ENCODE data around the gene ADA.

ADA gene

GRCh38 chr20:44624743-44625271 is 26.7 kb downstream of the ADA start:
- H3K4me1 ChIP-seq (ENCODE audit: control insufficient read depth, insufficient read depth, low read length) = no peaks in the 10 kb centered on the region
- H3K36me3 ChIP-seq (ENCODE audit: control insufficient read depth, insufficient read depth, low read length) = no peaks in the 10 kb centered on the region; the same call in 1 of the 2 replicates
- no peaks in the 10 kb centered on the region for H3K27me3 ChIP-seq (ENCODE audit: control insufficient read depth, insufficient read depth, low read length)
- WGBS (ENCODE audit: insufficient coverage, insufficient read length) = no CpG with 5 or more reads among the region's 6 CpGs
- no peaks in the 10 kb centered on the region for H3K9me3 ChIP-seq (ENCODE audit: control insufficient read depth, insufficient read depth, low read length)
- no peak for DNase-seq (ENCODE audit: low read depth, low spot score)
- no peak overlapping the region for H3K4me3 ChIP-seq (ENCODE audit: low read length)
- no peak overlapping the region for H3K27ac ChIP-seq (ENCODE audit: low read length)

GRCh38 chr20:44624152-44624551 is 27.3 kb downstream of the ADA start:
- no CpG with 5 or more reads among the region's 4 CpGs for WGBS (ENCODE audit: insufficient coverage, insufficient read length)
- H3K27ac ChIP-seq (ENCODE audit: low read length) = no peak overlapping the region

GRCh38 chr20:44622501-44623270 is 28.8 kb downstream of the ADA start:
- no CpG with 5 or more reads among the region's 19 CpGs for WGBS (ENCODE audit: insufficient coverage, insufficient read length)
- Histone ChIP-seq H3K27me3 (ENCODE audit: control insufficient read depth, insufficient read depth, low read length) (no peaks in the 10 kb centered on the region), H3K36me3 (ENCODE audit: control insufficient read depth, insufficient read depth, low read length) (no peaks in the 10 kb centered on the region; the same call in 1 of the 2 replicates), H3K27ac (ENCODE audit: low read length) (no peak overlapping the region), H3K4me1 (ENCODE audit: control insufficient read depth, insufficient read depth, low read length) (no peaks in the 10 kb centered on the region; the same call in 1 of the 2 replicates), H3K4me3 (ENCODE audit: low read length) (no peak overlapping the region), H3K9me3 (ENCODE audit: control insufficient read depth, insufficient read depth, low read length) (no peaks in the 10 kb centered on the region)
- no peak for DNase-seq (ENCODE audit: low read depth, low spot score)

More at GRCh38 chr20:44624152-44624551, 27.3 kb downstream of the ADA start:
- Histone ChIP-seq H3K27me3 (ENCODE audit: control insufficient read depth, insufficient read depth, low read length) (no peaks in the 10 kb centered on the region), H3K9me3 (ENCODE audit: control insufficient read depth, insufficient read depth, low read length) (no peaks in the 10 kb centered on the region), H3K4me1 (ENCODE audit: control insufficient read depth, insufficient read depth, low read length) (no peaks in the 10 kb centered on the region), H3K36me3 (ENCODE audit: control insufficient read depth, insufficient read depth, low read length) (no peaks in the 10 kb centered on the region; the same call in 1 of the 2 replicates), H3K4me3 (ENCODE audit: low read length) (no peak overlapping the region)
- no peak for DNase-seq (ENCODE audit: low read depth, low spot score)

- H3K27me3 ChIP-seq (ENCODE audit: control insufficient read depth, insufficient read depth, low read length) = no peaks in the 10 kb centered on the region
- DNase-seq (ENCODE audit: low read depth, low spot score) = no peak
- H3K9me3 ChIP-seq (ENCODE audit: control insufficient read depth, insufficient read depth, low read length) = no peaks in the 10 kb centered on the region
- H3K36me3 ChIP-seq (ENCODE audit: control insufficient read depth, insufficient read depth, low read length) = no peaks in the 10 kb centered on the region; the same call in 1 of the 2 replicates
- no peak overlapping the region for H3K4me3 ChIP-seq (ENCODE audit: low read length)
- no peak overlapping the region for H3K27ac ChIP-seq (ENCODE audit: low read length)
- WGBS (ENCODE audit: insufficient coverage, insufficient read length) = no CpG with 5 or more reads among the region's 8 CpGs
- H3K4me1 ChIP-seq (ENCODE audit: control insufficient read depth, insufficient read depth, low read length) = no peaks in the 10 kb centered on the region; the same call in 1 of the 2 replicates
Measured at GRCh38 chr20:44621939-44622338, 29.6 kb downstream of the ADA start.

GRCh38 chr20:44621325-44621724 is 30.2 kb downstream of the ADA start:
- no peaks in the 10 kb centered on the region; the same call in 1 of the 2 replicates for H3K36me3 ChIP-seq (ENCODE audit: control insufficient read depth, insufficient read depth, low read length)
- H3K27ac ChIP-seq (ENCODE audit: low read length) = no peak overlapping the region
- H3K9me3 ChIP-seq (ENCODE audit: control insufficient read depth, insufficient read depth, low read length) = no peaks in the 10 kb centered on the region
- DNase-seq (ENCODE audit: low read depth, low spot score) = no peak
- H3K4me3 ChIP-seq (ENCODE audit: low read length) = no peak overlapping the region
- WGBS (ENCODE audit: insufficient coverage, insufficient read length) = no CpG with 5 or more reads among the region's 5 CpGs
- no peaks in the 10 kb centered on the region; the same call in 1 of the 2 replicates for H3K4me1 ChIP-seq (ENCODE audit: control insufficient read depth, insufficient read depth, low read length)
- no peaks in the 10 kb centered on the region for H3K27me3 ChIP-seq (ENCODE audit: control insufficient read depth, insufficient read depth, low read length)

- no peak overlapping the region for H3K27ac ChIP-seq (ENCODE audit: low read length)
- no peaks in the 10 kb centered on the region for H3K27me3 ChIP-seq (ENCODE audit: control insufficient read depth, insufficient read depth, low read length)
- peaks cover 3% of the 10 kb centered on the region; the same call in 1 of the 2 replicates for H3K4me1 ChIP-seq (ENCODE audit: control insufficient read depth, insufficient read depth, low read length)
- no peak for DNase-seq (ENCODE audit: low read depth, low spot score)
- no peaks in the 10 kb centered on the region for H3K36me3 ChIP-seq (ENCODE audit: control insufficient read depth, insufficient read depth, low read length)
- H3K4me3 ChIP-seq (ENCODE audit: low read length) = no peak overlapping the region
- H3K9me3 ChIP-seq (ENCODE audit: control insufficient read depth, insufficient read depth, low read length) = no peaks in the 10 kb centered on the region
- WGBS (ENCODE audit: insufficient coverage, insufficient read length) = no CpG with 5 or more reads among the region's 5 CpGs
Measured at GRCh38 chr20:44620030-44620429, 31.5 kb downstream of the ADA start.

- no peak for DNase-seq (ENCODE audit: low read depth, low spot score)
- no peak overlapping the region for H3K27ac ChIP-seq (ENCODE audit: low read length)
Measured at GRCh38 chr20:44619294-44619693, 32.2 kb downstream of the ADA start.

GRCh38 chr20:44618318-44618731 is 33.2 kb downstream of the ADA start:
- Histone ChIP-seq H3K4me3 (ENCODE audit: low read length) (no peak overlapping the region), H3K4me1 (ENCODE audit: control insufficient read depth, insufficient read depth, low read length) (peaks cover 3% of the 10 kb centered on the region; the same call in 1 of the 2 replicates), H3K27ac (ENCODE audit: low read length) (no peak overlapping the region), H3K27me3 (ENCODE audit: control insufficient read depth, insufficient read depth, low read length) (no peaks in the 10 kb centered on the region), H3K36me3 (ENCODE audit: control insufficient read depth, insufficient read depth, low read length) (no peaks in the 10 kb centered on the region), H3K9me3 (ENCODE audit: control insufficient read depth, insufficient read depth, low read length) (no peaks in the 10 kb centered on the region)
- DNase-seq (ENCODE audit: low read depth, low spot score) = no peak
- WGBS (ENCODE audit: insufficient coverage, insufficient read length) = no CpG with 5 or more reads among the region's 14 CpGs

More at GRCh38 chr20:44619294-44619693, 32.2 kb downstream of the ADA start:
- Histone ChIP-seq H3K36me3 (ENCODE audit: control insufficient read depth, insufficient read depth, low read length) (no peaks in the 10 kb centered on the region), H3K4me1 (ENCODE audit: control insufficient read depth, insufficient read depth, low read length) (peaks cover 3% of the 10 kb centered on the region; the same call in 1 of the 2 replicates), H3K27me3 (ENCODE audit: control insufficient read depth, insufficient read depth, low read length) (no peaks in the 10 kb centered on the region), H3K4me3 (ENCODE audit: low read length) (no peak overlapping the region), H3K9me3 (ENCODE audit: control insufficient read depth, insufficient read depth, low read length) (no peaks in the 10 kb centered on the region)
- no CpG with 5 or more reads among the region's 7 CpGs for WGBS (ENCODE audit: insufficient coverage, insufficient read length)

- WGBS (ENCODE audit: insufficient coverage, insufficient read length) = no CpG with 5 or more reads among the region's 14 CpGs
- Histone ChIP-seq H3K36me3 (ENCODE audit: control insufficient read depth, insufficient read depth, low read length) (no peaks in the 10 kb centered on the region), H3K27ac (ENCODE audit: low read length) (no peak overlapping the region)
Measured at GRCh38 chr20:44616604-44616964, 34.9 kb downstream of the ADA start.

GRCh38 chr20:44615876-44616603 is 35.5 kb downstream of the ADA start:
- no peak for DNase-seq (ENCODE audit: low read depth, low spot score)
- Histone ChIP-seq H3K9me3 (ENCODE audit: control insufficient read depth, insufficient read depth, low read length) (no peaks in the 10 kb centered on the region), H3K4me3 (ENCODE audit: low read length) (no peak overlapping the region), H3K4me1 (ENCODE audit: control insufficient read depth, insufficient read depth, low read length) (peaks cover 3% of the 10 kb centered on the region; the same call in 1 of the 2 replicates), H3K36me3 (ENCODE audit: control insufficient read depth, insufficient read depth, low read length) (no peaks in the 10 kb centered on the region), H3K27me3 (ENCODE audit: control insufficient read depth, insufficient read depth, low read length) (no peaks in the 10 kb centered on the region), H3K27ac (ENCODE audit: low read length) (no peak overlapping the region)
- WGBS (ENCODE audit: insufficient coverage, insufficient read length) = no CpG with 5 or more reads among the region's 14 CpGs

More at GRCh38 chr20:44616604-44616964, 34.9 kb downstream of the ADA start:
- Histone ChIP-seq H3K4me3 (ENCODE audit: low read length) (no peak overlapping the region), H3K4me1 (ENCODE audit: control insufficient read depth, insufficient read depth, low read length) (peaks cover 3% of the 10 kb centered on the region; the same call in 1 of the 2 replicates), H3K27me3 (ENCODE audit: control insufficient read depth, insufficient read depth, low read length) (no peaks in the 10 kb centered on the region), H3K9me3 (ENCODE audit: control insufficient read depth, insufficient read depth, low read length) (no peaks in the 10 kb centered on the region)
- no peak for DNase-seq (ENCODE audit: low read depth, low spot score)

Data from iPS DF 6.9 (cell line).